DND-41 (cell line): ENCODE data around the gene LDLRAP1.

Experiments
- EZH2 ChIP-seq: IDR thresholded peaks from 3 replicates; pipeline ENCODE4 v1.6.1; 2012; ENCODE audit warnings: borderline replicate concordance, low read depth, mild to moderate bottlenecking, moderate library complexity, low read length, inconsistent platforms; ENCODE audit not compliant: severe bottlenecking
- TF ChIP-seq, protein P1 (sequence below): IDR thresholded peaks from 2 replicates; pipeline ENCODE4 v1.5.1; 2012; ENCODE audit warnings: borderline replicate concordance, low read length, moderate library complexity, mild to moderate bottlenecking; ENCODE audit not compliant: poor library complexity, severe bottlenecking; ENCODE audit errors: extremely low read depth

- TF ChIP-seq, protein P1, sequence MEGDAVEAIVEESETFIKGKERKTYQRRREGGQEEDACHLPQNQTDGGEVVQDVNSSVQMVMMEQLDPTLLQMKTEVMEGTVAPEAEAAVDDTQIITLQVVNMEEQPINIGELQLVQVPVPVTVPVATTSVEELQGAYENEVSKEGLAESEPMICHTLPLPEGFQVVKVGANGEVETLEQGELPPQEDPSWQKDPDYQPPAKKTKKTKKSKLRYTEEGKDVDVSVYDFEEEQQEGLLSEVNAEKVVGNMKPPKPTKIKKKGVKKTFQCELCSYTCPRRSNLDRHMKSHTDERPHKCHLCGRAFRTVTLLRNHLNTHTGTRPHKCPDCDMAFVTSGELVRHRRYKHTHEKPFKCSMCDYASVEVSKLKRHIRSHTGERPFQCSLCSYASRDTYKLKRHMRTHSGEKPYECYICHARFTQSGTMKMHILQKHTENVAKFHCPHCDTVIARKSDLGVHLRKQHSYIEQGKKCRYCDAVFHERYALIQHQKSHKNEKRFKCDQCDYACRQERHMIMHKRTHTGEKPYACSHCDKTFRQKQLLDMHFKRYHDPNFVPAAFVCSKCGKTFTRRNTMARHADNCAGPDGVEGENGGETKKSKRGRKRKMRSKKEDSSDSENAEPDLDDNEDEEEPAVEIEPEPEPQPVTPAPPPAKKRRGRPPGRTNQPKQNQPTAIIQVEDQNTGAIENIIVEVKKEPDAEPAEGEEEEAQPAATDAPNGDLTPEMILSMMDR, result no peak
- TF ChIP-seq EZH2, result no peak
These were observed 31.8 kb downstream of the LDLRAP1 start for GRCh38 chr1:25575191-25575590.
